ENCODE results near the gene ATP6V0C. TPM values are rescaled to one million over a fixed set of nuclear protein-coding genes. Genes with fewer than 3 reads are reported as not detected.
"Not testable (repeated sequence)": the region's sequence is repeated elsewhere in the genome, so short reads cannot be mapped to it uniquely, and the experiment has no call there.

The ATP6V0C gene
- total RNA-seq, 1 donor from 2014 or later = 117 TPM

GRCh38 chr16:2478279-2478678 lies 35.5 kb upstream of the ATP6V0C start:
- no peak overlapping the region for H3K4me3 Mint-ChIP-seq
- DNase-seq (ENCODE audit: low spot score) = no peak
- H3K27ac Mint-ChIP-seq = no peak overlapping the region
- H3K9me3 Mint-ChIP-seq = no peaks in the 10 kb centered on the region
- no peaks in the 10 kb centered on the region for H3K36me3 Mint-ChIP-seq (ENCODE audit: low read depth)
- peaks cover 9% of the 10 kb centered on the region for H3K27me3 Mint-ChIP-seq (ENCODE audit: insufficient read depth)
- intact Hi-C loops (cut with micrococcal nuclease) = no loop called here
- peaks cover under 1% of the 10 kb centered on the region for H3K4me1 Mint-ChIP-seq (ENCODE audit: low read depth)

GRCh38 chr16:2479996-2480395 lies 33.8 kb upstream of the ATP6V0C start:
- DNase-seq (ENCODE audit: low spot score); H3K9me3 Mint-ChIP-seq; H3K36me3 Mint-ChIP-seq (ENCODE audit: low read depth); H3K4me1 Mint-ChIP-seq (ENCODE audit: low read depth); H3K27me3 Mint-ChIP-seq (ENCODE audit: insufficient read depth); intact Hi-C loops (cut with micrococcal nuclease); H3K4me3 Mint-ChIP-seq; H3K27ac Mint-ChIP-seq: not testable (repeated sequence)

- H3K4me3 Mint-ChIP-seq = no peak overlapping the region
- H3K27me3 Mint-ChIP-seq (ENCODE audit: insufficient read depth) = peaks cover 8% of the 10 kb centered on the region
- no peaks in the 10 kb centered on the region for H3K4me1 Mint-ChIP-seq (ENCODE audit: low read depth)
- H3K9me3 Mint-ChIP-seq = no peaks in the 10 kb centered on the region
- no peak for DNase-seq (ENCODE audit: low spot score)
- intact Hi-C loops (cut with micrococcal nuclease) = no loop called here
- H3K36me3 Mint-ChIP-seq (ENCODE audit: low read depth) = peaks cover 2% of the 10 kb centered on the region
- H3K27ac Mint-ChIP-seq = no peak overlapping the region
Measured at GRCh38 chr16:2480948-2481347, 32.8 kb upstream of the ATP6V0C start.

GRCh38 chr16:2481676-2482075 lies 32.1 kb upstream of the ATP6V0C start:
- H3K27me3 Mint-ChIP-seq (ENCODE audit: insufficient read depth) = peaks cover 7% of the 10 kb centered on the region
- no peak for DNase-seq (ENCODE audit: low spot score)
- H3K4me1 Mint-ChIP-seq (ENCODE audit: low read depth) = peaks cover 4% of the 10 kb centered on the region
- H3K36me3 Mint-ChIP-seq (ENCODE audit: low read depth) = peaks cover 2% of the 10 kb centered on the region
- H3K4me3 Mint-ChIP-seq = no peak overlapping the region
- no peak overlapping the region for H3K27ac Mint-ChIP-seq
- H3K9me3 Mint-ChIP-seq = no peaks in the 10 kb centered on the region
- intact Hi-C loops (cut with micrococcal nuclease) = no loop called here

- H3K4me3 Mint-ChIP-seq = no peak overlapping the region
- intact Hi-C loops (cut with micrococcal nuclease) = no loop called here
- H3K4me1 Mint-ChIP-seq (ENCODE audit: low read depth) = peaks cover 9% of the 10 kb centered on the region
- no peaks in the 10 kb centered on the region for H3K9me3 Mint-ChIP-seq
- H3K36me3 Mint-ChIP-seq (ENCODE audit: low read depth) = peaks cover 2% of the 10 kb centered on the region
- H3K27ac Mint-ChIP-seq = no peak overlapping the region
- peaks cover 1% of the 10 kb centered on the region for H3K27me3 Mint-ChIP-seq (ENCODE audit: insufficient read depth)
- no peak for DNase-seq (ENCODE audit: low spot score)
Measured at GRCh38 chr16:2482249-2482648, 31.5 kb upstream of the ATP6V0C start.

GRCh38 chr16:2482708-2483534 lies 30.8 kb upstream of the ATP6V0C start:
- Mint-ChIP-seq H3K4me1 (ENCODE audit: low read depth) (peaks cover 14% of the 10 kb centered on the region), H3K36me3 (ENCODE audit: low read depth) (peaks cover 2% of the 10 kb centered on the region), H3K27ac (no peak overlapping the region), H3K27me3 (ENCODE audit: insufficient read depth) (peaks cover 1% of the 10 kb centered on the region), H3K9me3 (no peaks in the 10 kb centered on the region), H3K4me3 (no peak overlapping the region)
- no peak for DNase-seq (ENCODE audit: low spot score)
- intact Hi-C loops (cut with micrococcal nuclease) = no loop called here

GRCh38 chr16:2483939-2484897 lies 29.5 kb upstream of the ATP6V0C start:
- DNase-seq (ENCODE audit: low spot score) = no peak
- intact Hi-C loops (cut with micrococcal nuclease) = no loop called here
- Mint-ChIP-seq H3K4me1 (ENCODE audit: low read depth) (peaks cover 14% of the 10 kb centered on the region), H3K9me3 (no peaks in the 10 kb centered on the region), H3K36me3 (ENCODE audit: low read depth) (peaks cover 2% of the 10 kb centered on the region), H3K4me3 (no peak overlapping the region), H3K27me3 (ENCODE audit: insufficient read depth) (no peaks in the 10 kb centered on the region), H3K27ac (no peak overlapping the region)

- no peaks in the 10 kb centered on the region for H3K27me3 Mint-ChIP-seq (ENCODE audit: insufficient read depth)
- no peaks in the 10 kb centered on the region for H3K9me3 Mint-ChIP-seq
- DNase-seq (ENCODE audit: low spot score) = no peak
- no peak overlapping the region for H3K4me3 Mint-ChIP-seq
- H3K4me1 Mint-ChIP-seq (ENCODE audit: low read depth) = peaks cover 14% of the 10 kb centered on the region
- H3K27ac Mint-ChIP-seq = no peak overlapping the region
- peaks cover 2% of the 10 kb centered on the region for H3K36me3 Mint-ChIP-seq (ENCODE audit: low read depth)
- intact Hi-C loops (cut with micrococcal nuclease) = loop anchor here (5.0 kb wide), 1 partner anchor 143 kb away; the partner anchor contains the start of gene ABCA3
Measured at GRCh38 chr16:2484898-2485508, 28.7 kb upstream of the ATP6V0C start.

GRCh38 chr16:2485811-2486507 lies 27.8 kb upstream of the ATP6V0C start:
- Mint-ChIP-seq H3K27me3 (ENCODE audit: insufficient read depth) (no peaks in the 10 kb centered on the region), H3K36me3 (ENCODE audit: low read depth) (peaks cover 2% of the 10 kb centered on the region), H3K27ac (no peak overlapping the region), H3K4me3 (no peak overlapping the region), H3K9me3 (no peaks in the 10 kb centered on the region), H3K4me1 (ENCODE audit: low read depth) (peaks cover 14% of the 10 kb centered on the region)
- DNase-seq (ENCODE audit: low spot score) = no peak
- intact Hi-C loops (cut with micrococcal nuclease) = loop anchor here (5.0 kb wide), 1 partner anchor 144 kb away; the partner anchor contains the start of gene ABCA3

GRCh38 chr16:2486645-2487516 lies 26.9 kb upstream of the ATP6V0C start:
- peak overlapping the region; percentile 65 for H3K27ac Mint-ChIP-seq
- DNase-seq (ENCODE audit: low spot score) = peak; percentile 65
- peak overlapping the region; percentile 9 for H3K4me3 Mint-ChIP-seq
- H3K36me3 Mint-ChIP-seq (ENCODE audit: low read depth) = peaks cover 2% of the 10 kb centered on the region
- H3K4me1 Mint-ChIP-seq (ENCODE audit: low read depth) = peaks cover 14% of the 10 kb centered on the region
- no peaks in the 10 kb centered on the region for H3K9me3 Mint-ChIP-seq
- H3K27me3 Mint-ChIP-seq (ENCODE audit: insufficient read depth) = no peaks in the 10 kb centered on the region
- intact Hi-C loops (cut with micrococcal nuclease) = loop anchor here (1.0 to 5.0 kb wide), 3 partner anchors 12 to 145 kb away; partner anchors contain the start of genes ABCA3, TBC1D24 and TEDC2

- Mint-ChIP-seq H3K4me3 (peak overlapping the region; percentile 9), H3K27ac (peak overlapping the region; percentile 65), H3K4me1 (ENCODE audit: low read depth) (peaks cover 14% of the 10 kb centered on the region), H3K27me3 (ENCODE audit: insufficient read depth) (no peaks in the 10 kb centered on the region), H3K9me3 (no peaks in the 10 kb centered on the region), H3K36me3 (ENCODE audit: low read depth) (peaks cover 2% of the 10 kb centered on the region)
- DNase-seq (ENCODE audit: low spot score) = no peak
- intact Hi-C loops (cut with micrococcal nuclease) = loop anchor here (1.0 to 5.0 kb wide), 3 partner anchors 12 to 145 kb away; partner anchors contain the start of genes ABCA3, TBC1D24 and TEDC2
Measured at GRCh38 chr16:2487517-2487842, 26.3 kb upstream of the ATP6V0C start.
